NCI-H2081 treated with DMSO at 0.1 percent for 48 hours (cell line): Measurements from ENCODE around the gene CDK17.
"Not testable (repeated sequence)": the region's sequence is repeated elsewhere in the genome, so short reads cannot be mapped to it uniquely, and the experiment has no call there.

Source experiments
- DNase-seq: peaks from one replicate; lab custom pipeline; 2025; lab: John Stamatoyannopoulos, UW

CDK17 gene

GRCh38 chr12:96354326-96354725 lies 45.9 kb downstream of the CDK17 start:
- DNase-seq = no peak

GRCh38 chr12:96352161-96352835 lies 47.9 kb downstream of the CDK17 start:
- DNase-seq = no peak

- DNase-seq = no peak
These were observed 49.3 kb downstream of the CDK17 start for GRCh38 chr12:96350982-96351381.

GRCh38 chr12:96347130-96347699 lies 53.0 kb downstream of the CDK17 start:
- DNase-seq = no peak

GRCh38 chr12:96346716-96347115 lies 53.5 kb downstream of the CDK17 start:
- DNase-seq = not testable (repeated sequence)

- no peak for DNase-seq
These were observed 56.0 kb downstream of the CDK17 start for GRCh38 chr12:96344124-96344695.

GRCh38 chr12:96343347-96343954 lies 56.8 kb downstream of the CDK17 start:
- DNase-seq = no peak

- not testable (repeated sequence) for DNase-seq
These were observed 60.6 kb downstream of the CDK17 start for GRCh38 chr12:96339666-96340065.

- no peak for DNase-seq
These were observed 61.3 kb downstream of the CDK17 start for GRCh38 chr12:96338852-96339471.

GRCh38 chr12:96337953-96338352 lies 62.3 kb downstream of the CDK17 start:
- DNase-seq = no peak

- DNase-seq = no peak
These were observed 63.8 kb downstream of the CDK17 start for GRCh38 chr12:96336489-96336888.

GRCh38 chr12:96335270-96335669 lies 65.0 kb downstream of the CDK17 start:
- no peak for DNase-seq

- no peak for DNase-seq
These were observed 65.7 kb downstream of the CDK17 start for GRCh38 chr12:96334502-96334901.

GRCh38 chr12:96329545-96329944 lies 70.7 kb downstream of the CDK17 start:
- no peak for DNase-seq

- no peak for DNase-seq
These were observed 71.2 kb downstream of the CDK17 start for GRCh38 chr12:96329018-96329417.

GRCh38 chr12:96327889-96328288 lies 72.3 kb downstream of the CDK17 start:
- no peak for DNase-seq

GRCh38 chr12:96327346-96327745 lies 72.9 kb downstream of the CDK17 start:
- DNase-seq = no peak

GRCh38 chr12:96326628-96327227 lies 73.5 kb downstream of the CDK17 start:
- DNase-seq = no peak

- DNase-seq = no peak
These were observed 76.3 kb downstream of the CDK17 start for GRCh38 chr12:96323906-96324305.

- no peak for DNase-seq
These were observed 77.5 kb downstream of the CDK17 start for GRCh38 chr12:96322720-96323119.

- no peak for DNase-seq
These were observed 78.3 kb downstream of the CDK17 start for GRCh38 chr12:96321941-96322340.

GRCh38 chr12:96317801-96318200 lies 82.4 kb downstream of the CDK17 start:
- DNase-seq = not testable (repeated sequence)
